Panc1 (cell line): Measurements from ENCODE around the gene WNK2. TPM values are rescaled to one million over a fixed set of nuclear protein-coding genes. Genes with fewer than 3 reads are reported as not detected.

ENCODE experiments used
- ATAC-seq: fragments of 200-7000 bp; cut with Tn5 transposase; 2 replicates; pipeline ENCODE4 v1.9.1; 2020; ENCODE audit warnings: mild to moderate bottlenecking, moderate library complexity
- BruUV-seq: library from RNA; stranded (reverse); fragments of 400-500 nt; replicated peaks from 2 replicates; lab custom pipeline; 2021; lab: Mats Ljungman, UMichigan
- CTCF ChIA-PET: fragments of 300-600 bp; sonication (Branson Sonifier 250); formaldehyde crosslinking; loops from one replicate; lab custom pipeline; 2022; ENCODE audit warnings: antibody characterized with exemption; lab: Charles Lee
- POLR2A ChIA-PET: fragments of 300-600 bp; sonication (Branson Sonifier 250); formaldehyde crosslinking; loops from one replicate; lab custom pipeline; 2022; ENCODE audit warnings: antibody characterized with exemption; lab: Charles Lee
- DNase-seq: peaks from one replicate; pipeline ENCODE4 v3.0.0-alpha.2; 2010; ENCODE audit warnings: low read depth, low spot score
- H3K27ac ChIP-seq: 2 replicates; pipeline ENCODE4 v1.5.1; 2011; ENCODE audit warnings: mild to moderate bottlenecking, low read length, inconsistent platforms
- H3K27me3 ChIP-seq: fragments of 200-500 bp; sonication (Bioruptor generic); 2 replicates; pipeline ENCODE4 v1.6.0; 2014; ENCODE audit warnings: low read length, inconsistent platforms; ENCODE audit not compliant: control insufficient read depth, insufficient read depth
- H3K36me3 ChIP-seq: fragments of 200-500 bp; sonication (Bioruptor generic); 2 replicates; pipeline ENCODE4 v1.5.1; 2014; ENCODE audit warnings: inconsistent platforms, mild to moderate bottlenecking, low read length, moderate library complexity; ENCODE audit not compliant: control insufficient read depth, insufficient read depth
- H3K4me1 ChIP-seq: 2 replicates; pipeline ENCODE4 v1.5.1; 2011; ENCODE audit warnings: inconsistent platforms, mild to moderate bottlenecking, low read length, moderate library complexity; ENCODE audit not compliant: control insufficient read depth, insufficient read depth
- H3K4me3 ChIP-seq, 2 experiments: 2 replicates each; pipeline ENCODE4 v1.5.1; 2011 to 2012; ENCODE audit warnings: low read depth in 2 of 2, low read length in 2 of 2, mild to moderate bottlenecking in 2 of 2, inconsistent platforms in 1 of 2, moderate library complexity in 1 of 2
- H3K9me3 ChIP-seq: fragments of 200-500 bp; sonication (Bioruptor generic); 2 replicates; pipeline ENCODE4 v1.5.1; 2014; ENCODE audit warnings: low read depth, mild to moderate bottlenecking, inconsistent platforms, low read length, moderate library complexity; ENCODE audit not compliant: control insufficient read depth, insufficient read depth
- POLR2AphosphoS5 ChIP-seq: IDR thresholded peaks from 2 replicates; pipeline ENCODE4 v1.6.1; 2012; ENCODE audit warnings: mild to moderate bottlenecking, low read depth, low read length, moderate library complexity
- SIN3A ChIP-seq: IDR thresholded peaks from 2 replicates; pipeline ENCODE4 v1.6.1; 2012; ENCODE audit warnings: low read depth, mild to moderate bottlenecking, low read length, moderate library complexity, borderline replicate concordance; ENCODE audit not compliant: insufficient read depth
- in situ Hi-C: cut with HindIII; loops from 2 replicates; pipeline ENCODE4 v1.10.0; 2016; ENCODE audit warnings: low sequenced_read_pairs, low pct_unique_long_range_greater_than_20kb
- intact Hi-C: fragments of 100-400 bp; cut with micrococcal nuclease; formaldehyde crosslinking; loops from one replicate; pipeline ENCODE4 v1.10.0; 2022; ENCODE audit not compliant: unreplicated experiment
- total RNA-seq: library from RNA; stranded (reverse); gene quantifications from one replicate; pipeline ENCODE4 v1.2.1, GENCODE V29; 2021; ENCODE audit not compliant: unreplicated experiment
- TF ChIP-seq, protein P1 (sequence below): fragments of 450-650 bp; IDR thresholded peaks from 2 replicates; pipeline ENCODE4 v1.5.1; 2017; ENCODE audit warnings: mild to moderate bottlenecking
- TF ChIP-seq, protein P2 (sequence below), 2 experiments: IDR thresholded peaks; 2 replicates each; pipeline ENCODE4 v1.6.1; 2011 to 2012; ENCODE audit warnings: low read depth in 2 of 2, control low read depth in 1 of 2, low read length in 1 of 2, mild to moderate bottlenecking in 1 of 2, moderate library complexity in 1 of 2; ENCODE audit not compliant: insufficient read depth in 1 of 2

WNK2 gene
- total RNA-seq, 1 experiment from 2014 or later, result 13.7 TPM

DNA sequence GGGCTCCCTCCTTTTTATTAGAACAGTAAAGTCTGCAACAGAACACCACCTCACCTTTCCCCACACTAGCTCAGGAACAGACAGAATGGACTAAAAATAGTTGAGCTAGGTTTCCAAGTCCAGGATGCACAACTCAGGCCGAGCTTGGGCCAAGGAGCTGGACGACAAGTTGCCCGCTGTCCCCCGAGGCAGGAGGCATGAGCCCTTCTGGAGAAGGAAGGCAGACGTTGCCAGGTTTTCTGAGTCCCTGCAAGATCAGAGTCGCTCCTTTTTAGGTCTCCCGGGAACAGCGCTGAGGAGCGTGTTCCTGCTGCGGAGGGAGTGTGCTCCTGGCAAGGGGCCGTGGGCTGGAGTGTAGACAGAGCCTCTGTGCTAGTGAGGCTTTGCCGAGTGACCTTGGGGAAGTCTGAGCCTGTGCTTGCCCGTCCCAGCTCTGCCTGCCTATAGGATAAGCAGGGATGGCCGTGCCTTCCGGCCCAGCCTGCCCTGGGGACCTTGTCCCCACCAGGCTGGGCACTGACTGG, 121.6 kb downstream of the WNK2 start:
- H3K27me3 ChIP-seq, result no peaks in the 10 kb centered on the region
- no peaks in the 10 kb centered on the region for H3K9me3 ChIP-seq
- in situ Hi-C loops, result no loop called here
- no peaks in the 10 kb centered on the region for H3K36me3 ChIP-seq
- H3K4me1 ChIP-seq, result no peaks in the 10 kb centered on the region
- no TSS peak for BruUV-seq
- DNase-seq (no peak), ATAC-seq (no peak)
- TF ChIP-seq POLR2AphosphoS5 (no peak), SIN3A (no peak)
- TF ChIP-seq, protein P1, sequence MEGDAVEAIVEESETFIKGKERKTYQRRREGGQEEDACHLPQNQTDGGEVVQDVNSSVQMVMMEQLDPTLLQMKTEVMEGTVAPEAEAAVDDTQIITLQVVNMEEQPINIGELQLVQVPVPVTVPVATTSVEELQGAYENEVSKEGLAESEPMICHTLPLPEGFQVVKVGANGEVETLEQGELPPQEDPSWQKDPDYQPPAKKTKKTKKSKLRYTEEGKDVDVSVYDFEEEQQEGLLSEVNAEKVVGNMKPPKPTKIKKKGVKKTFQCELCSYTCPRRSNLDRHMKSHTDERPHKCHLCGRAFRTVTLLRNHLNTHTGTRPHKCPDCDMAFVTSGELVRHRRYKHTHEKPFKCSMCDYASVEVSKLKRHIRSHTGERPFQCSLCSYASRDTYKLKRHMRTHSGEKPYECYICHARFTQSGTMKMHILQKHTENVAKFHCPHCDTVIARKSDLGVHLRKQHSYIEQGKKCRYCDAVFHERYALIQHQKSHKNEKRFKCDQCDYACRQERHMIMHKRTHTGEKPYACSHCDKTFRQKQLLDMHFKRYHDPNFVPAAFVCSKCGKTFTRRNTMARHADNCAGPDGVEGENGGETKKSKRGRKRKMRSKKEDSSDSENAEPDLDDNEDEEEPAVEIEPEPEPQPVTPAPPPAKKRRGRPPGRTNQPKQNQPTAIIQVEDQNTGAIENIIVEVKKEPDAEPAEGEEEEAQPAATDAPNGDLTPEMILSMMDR, result no peak
- TF ChIP-seq, protein P2, sequence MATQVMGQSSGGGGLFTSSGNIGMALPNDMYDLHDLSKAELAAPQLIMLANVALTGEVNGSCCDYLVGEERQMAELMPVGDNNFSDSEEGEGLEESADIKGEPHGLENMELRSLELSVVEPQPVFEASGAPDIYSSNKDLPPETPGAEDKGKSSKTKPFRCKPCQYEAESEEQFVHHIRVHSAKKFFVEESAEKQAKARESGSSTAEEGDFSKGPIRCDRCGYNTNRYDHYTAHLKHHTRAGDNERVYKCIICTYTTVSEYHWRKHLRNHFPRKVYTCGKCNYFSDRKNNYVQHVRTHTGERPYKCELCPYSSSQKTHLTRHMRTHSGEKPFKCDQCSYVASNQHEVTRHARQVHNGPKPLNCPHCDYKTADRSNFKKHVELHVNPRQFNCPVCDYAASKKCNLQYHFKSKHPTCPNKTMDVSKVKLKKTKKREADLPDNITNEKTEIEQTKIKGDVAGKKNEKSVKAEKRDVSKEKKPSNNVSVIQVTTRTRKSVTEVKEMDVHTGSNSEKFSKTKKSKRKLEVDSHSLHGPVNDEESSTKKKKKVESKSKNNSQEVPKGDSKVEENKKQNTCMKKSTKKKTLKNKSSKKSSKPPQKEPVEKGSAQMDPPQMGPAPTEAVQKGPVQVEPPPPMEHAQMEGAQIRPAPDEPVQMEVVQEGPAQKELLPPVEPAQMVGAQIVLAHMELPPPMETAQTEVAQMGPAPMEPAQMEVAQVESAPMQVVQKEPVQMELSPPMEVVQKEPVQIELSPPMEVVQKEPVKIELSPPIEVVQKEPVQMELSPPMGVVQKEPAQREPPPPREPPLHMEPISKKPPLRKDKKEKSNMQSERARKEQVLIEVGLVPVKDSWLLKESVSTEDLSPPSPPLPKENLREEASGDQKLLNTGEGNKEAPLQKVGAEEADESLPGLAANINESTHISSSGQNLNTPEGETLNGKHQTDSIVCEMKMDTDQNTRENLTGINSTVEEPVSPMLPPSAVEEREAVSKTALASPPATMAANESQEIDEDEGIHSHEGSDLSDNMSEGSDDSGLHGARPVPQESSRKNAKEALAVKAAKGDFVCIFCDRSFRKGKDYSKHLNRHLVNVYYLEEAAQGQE (IDR thresholded peaks at IDR 0.05; ENCODE audit: insufficient read depth in 1 of 2, low read depth in 2 of 2, low read length in 1 of 2), result no peak
- intact Hi-C loops, result loop anchor here (2.0 to 5.0 kb wide), 2 partner anchors 145 to 348 kb away; no protein-coding TSS in a partner anchor
- H3K4me3 ChIP-seq, result no peak overlapping the region
- ChIA-PET POLR2A (interaction anchor here (0.5 kb wide), 1 partner anchor 113 kb away, joined by 4 read pairs; no protein-coding TSS in a partner anchor), CTCF (interaction anchor here (0.7 kb wide), 1 partner anchor 119 kb away, joined by 3 read pairs; no protein-coding TSS in a partner anchor)
- H3K27ac ChIP-seq, result no peak overlapping the region

DNA sequence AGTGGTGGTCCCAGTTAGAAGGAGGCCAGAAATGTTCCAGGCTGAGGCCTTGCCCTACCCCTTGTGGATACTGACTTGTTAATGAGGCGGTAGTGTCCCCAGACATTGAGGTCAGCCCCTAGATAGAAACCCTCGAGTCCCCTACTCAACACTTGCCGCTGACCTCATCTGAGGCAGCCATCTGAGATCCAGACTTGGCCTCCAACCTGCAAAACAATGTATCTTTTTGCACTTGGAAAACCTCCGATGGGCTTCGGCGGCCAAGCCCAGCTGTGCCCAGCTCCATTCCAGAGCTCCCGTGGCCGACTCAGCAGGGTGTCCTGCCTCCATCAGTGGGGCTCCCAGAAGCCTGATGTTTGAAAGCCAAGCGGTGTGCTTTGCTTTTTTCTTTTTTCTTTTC, 122.1 kb downstream of the WNK2 start:
- no peaks in the 10 kb centered on the region for H3K9me3 ChIP-seq
- no peaks in the 10 kb centered on the region for H3K4me1 ChIP-seq
- no peak for DNase-seq
- no peak overlapping the region for H3K4me3 ChIP-seq
- no peak for ATAC-seq
- TF ChIP-seq, protein P1, result no peak
- TF ChIP-seq POLR2AphosphoS5, result no peak
- no peaks in the 10 kb centered on the region for H3K27me3 ChIP-seq
- POLR2A ChIA-PET, result no interaction called here
- in situ Hi-C loops (no loop called here), intact Hi-C loops (loop anchor here (5.0 kb wide), 1 partner anchor 349 kb away; no protein-coding TSS in a partner anchor)
- no peaks in the 10 kb centered on the region for H3K36me3 ChIP-seq
- CTCF ChIA-PET, result interaction anchor here (0.7 kb wide), 1 partner anchor 120 kb away, joined by 3 read pairs; no protein-coding TSS in a partner anchor
- H3K27ac ChIP-seq, result no peak overlapping the region
- no TSS peak for BruUV-seq
